Fibroblast of lung (primary cell): ENCODE results near the gene INPP5A. TPM values are rescaled to one million over a fixed set of nuclear protein-coding genes. Genes with fewer than 3 reads are reported as not detected.

Source experiments
- DNase-seq, 2 donors: peaks; one replicate each; pipeline versions ENCODE4 v3.0.0 to v3.0.0-alpha.2; 2010; ENCODE audit warnings: low read depth in 2 of 2
- H2AFZ ChIP-seq: 2 replicates; pipeline ENCODE4 v1.5.1; 2012; ENCODE audit warnings: low read length, control low read depth, inconsistent platforms
- H3K27ac ChIP-seq: 2 replicates; pipeline ENCODE4 v1.5.1; 2011; ENCODE audit warnings: low read length, control low read depth; ENCODE audit not compliant: insufficient read depth
- H3K27me3 ChIP-seq: 2 replicates; pipeline ENCODE4 v1.5.1; 2011; ENCODE audit warnings: mild to moderate bottlenecking, low read length; ENCODE audit not compliant: control insufficient read depth, insufficient read depth
- H3K36me3 ChIP-seq: 2 replicates; pipeline ENCODE4 v1.5.1; 2011; ENCODE audit warnings: low read length; ENCODE audit not compliant: control insufficient read depth, insufficient read depth
- H3K4me1 ChIP-seq: 2 replicates; pipeline ENCODE4 v1.5.1; 2011; ENCODE audit warnings: low read length; ENCODE audit not compliant: control insufficient read depth, insufficient read depth; ENCODE audit errors: extremely low read depth
- H3K4me2 ChIP-seq: 2 replicates; pipeline ENCODE4 v1.5.1; 2011; ENCODE audit warnings: low read length, control low read depth; ENCODE audit not compliant: insufficient read depth; ENCODE audit errors: extremely low read depth
- H3K4me3 ChIP-seq, 4 experiments: fragments of 200-600 bp in 1 of 4; sonication (generic) in 1 of 4; replicated peaks in 1 of 4; 2 replicates each; pipeline ENCODE4 v1.5.1; 2011 to 2016; ENCODE audit warnings: low read length in 4 of 4, low read depth in 3 of 4, mild to moderate bottlenecking in 3 of 4, control low read depth in 2 of 4, inconsistent platforms in 1 of 4, mixed read lengths in 1 of 4; ENCODE audit not compliant: insufficient read depth in 1 of 4; ENCODE audit errors: control extremely low read depth in 1 of 4
- H3K79me2 ChIP-seq: 2 replicates; pipeline ENCODE4 v1.5.1; 2012; ENCODE audit warnings: mild to moderate bottlenecking, low read length, inconsistent platforms; ENCODE audit not compliant: control insufficient read depth, insufficient read depth
- H3K9ac ChIP-seq: 2 replicates; pipeline ENCODE4 v1.5.1; 2011; ENCODE audit warnings: mild to moderate bottlenecking, low read length, control low read depth; ENCODE audit not compliant: insufficient read depth
- H3K9me3 ChIP-seq: 2 replicates; pipeline ENCODE4 v1.5.1; 2012; ENCODE audit warnings: low read depth, low read length; ENCODE audit not compliant: control insufficient read depth, insufficient read depth
- H4K20me1 ChIP-seq: 2 replicates; pipeline ENCODE4 v1.5.1; 2011; ENCODE audit warnings: low read length; ENCODE audit not compliant: control insufficient read depth, insufficient read depth; ENCODE audit errors: extremely low read depth
- EZH2 ChIP-seq: IDR thresholded peaks from 2 replicates; pipeline ENCODE4 v1.5.1; 2012; ENCODE audit warnings: low read length, control low read depth, mild to moderate bottlenecking; ENCODE audit errors: missing control alignments
- polyA plus RNA-seq, 2 donors: library from polyadenylated mRNA; depleted of rRNA in 1 of 2; stranded (reverse) in 1 of 2; unstranded in 1 of 2; fragments of >200 nt; gene quantifications; 2 replicates each; pipeline ENCODE4 v1.2.1, GENCODE V29; 2011 to 2012; ENCODE audit warnings: missing spikeins in 1 of 2
- total RNA-seq: library from RNA; depleted of rRNA; stranded (reverse); fragments of >200 nt; gene quantifications from 2 replicates; pipeline ENCODE4 v1.2.1, GENCODE V29; 2014
- TF ChIP-seq, protein P1 (sequence below), 2 donors: IDR thresholded peaks in 1 of 2; conservative IDR thresholded peaks in 1 of 2; 1 replicate in 1 of 2; 2 replicates in 1 of 2; pipeline ENCODE4 v1.5.1; 2011 to 2012; ENCODE audit warnings: low read length in 2 of 2, control low read depth in 1 of 2, inconsistent platforms in 1 of 2, low read depth in 1 of 2, mild to moderate bottlenecking in 1 of 2

Gene INPP5A
- total and polyA plus RNA-seq, 2 donors (not counting 1 experiment from before 2014, with no cell fraction given), result 24.6 to 39.9 TPM

DNA sequence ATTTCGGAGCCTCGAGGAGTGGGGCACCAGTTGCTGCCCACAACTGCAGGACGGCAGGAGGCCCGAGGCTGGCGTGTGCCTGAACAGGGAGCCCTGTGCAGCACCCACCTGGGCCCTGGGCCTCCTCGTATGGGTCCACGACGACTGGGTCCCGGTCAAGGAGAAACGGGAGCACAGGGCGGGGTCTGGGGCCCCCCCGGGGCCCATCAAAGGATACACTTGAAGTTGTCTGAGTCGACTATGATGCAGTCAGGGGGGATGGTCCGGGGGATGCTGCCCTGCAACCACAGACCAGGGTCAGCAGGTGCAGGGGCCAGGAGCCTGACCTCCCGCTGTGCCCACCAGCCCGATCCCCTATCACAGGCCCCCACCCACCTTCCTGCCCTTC is 276.9 kb downstream of the INPP5A start:
- TF ChIP-seq, protein P1, sequence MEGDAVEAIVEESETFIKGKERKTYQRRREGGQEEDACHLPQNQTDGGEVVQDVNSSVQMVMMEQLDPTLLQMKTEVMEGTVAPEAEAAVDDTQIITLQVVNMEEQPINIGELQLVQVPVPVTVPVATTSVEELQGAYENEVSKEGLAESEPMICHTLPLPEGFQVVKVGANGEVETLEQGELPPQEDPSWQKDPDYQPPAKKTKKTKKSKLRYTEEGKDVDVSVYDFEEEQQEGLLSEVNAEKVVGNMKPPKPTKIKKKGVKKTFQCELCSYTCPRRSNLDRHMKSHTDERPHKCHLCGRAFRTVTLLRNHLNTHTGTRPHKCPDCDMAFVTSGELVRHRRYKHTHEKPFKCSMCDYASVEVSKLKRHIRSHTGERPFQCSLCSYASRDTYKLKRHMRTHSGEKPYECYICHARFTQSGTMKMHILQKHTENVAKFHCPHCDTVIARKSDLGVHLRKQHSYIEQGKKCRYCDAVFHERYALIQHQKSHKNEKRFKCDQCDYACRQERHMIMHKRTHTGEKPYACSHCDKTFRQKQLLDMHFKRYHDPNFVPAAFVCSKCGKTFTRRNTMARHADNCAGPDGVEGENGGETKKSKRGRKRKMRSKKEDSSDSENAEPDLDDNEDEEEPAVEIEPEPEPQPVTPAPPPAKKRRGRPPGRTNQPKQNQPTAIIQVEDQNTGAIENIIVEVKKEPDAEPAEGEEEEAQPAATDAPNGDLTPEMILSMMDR (conservative IDR thresholded peaks at IDR 0.05 in 1 of 2, IDR thresholded peaks at IDR 0.05 in 1 of 2; ENCODE audit: low read depth in 1 of 2, low read length in 2 of 2), result no peak
- TF ChIP-seq EZH2, result no peak

GRCh38 chr10:132815168-132815857 is 277.7 kb downstream of the INPP5A start:
- Histone ChIP-seq H3K4me2 (no peak overlapping the region), H3K9ac (no peak overlapping the region), H4K20me1 (no peaks in the 10 kb centered on the region), H3K9me3 (no peaks in the 10 kb centered on the region), H3K4me1 (no peaks in the 10 kb centered on the region), H3K27me3 (no peaks in the 10 kb centered on the region), H3K79me2 (no peaks in the 10 kb centered on the region), H3K36me3 (no peaks in the 10 kb centered on the region), H2AFZ (no peak overlapping the region), H3K27ac (no peak overlapping the region), H3K4me3 (no peak overlapping the region)
- DNase-seq, result no peak
- TF ChIP-seq, protein P1 (conservative IDR thresholded peaks at IDR 0.05 in 1 of 2, IDR thresholded peaks at IDR 0.05 in 1 of 2; ENCODE audit: low read depth in 1 of 2, low read length in 2 of 2), result no peak
- no peak for TF ChIP-seq EZH2

More for the DNA sequence above, 276.9 kb downstream of the INPP5A start:
- Histone ChIP-seq H4K20me1 (no peaks in the 10 kb centered on the region), H3K4me3 (no peak overlapping the region), H3K9me3 (no peaks in the 10 kb centered on the region), H2AFZ (no peak overlapping the region), H3K9ac (no peak overlapping the region), H3K27me3 (no peaks in the 10 kb centered on the region), H3K4me2 (no peak overlapping the region), H3K36me3 (no peaks in the 10 kb centered on the region), H3K4me1 (no peaks in the 10 kb centered on the region), H3K79me2 (no peaks in the 10 kb centered on the region), H3K27ac (no peak overlapping the region)
- no peak for DNase-seq

DNA sequence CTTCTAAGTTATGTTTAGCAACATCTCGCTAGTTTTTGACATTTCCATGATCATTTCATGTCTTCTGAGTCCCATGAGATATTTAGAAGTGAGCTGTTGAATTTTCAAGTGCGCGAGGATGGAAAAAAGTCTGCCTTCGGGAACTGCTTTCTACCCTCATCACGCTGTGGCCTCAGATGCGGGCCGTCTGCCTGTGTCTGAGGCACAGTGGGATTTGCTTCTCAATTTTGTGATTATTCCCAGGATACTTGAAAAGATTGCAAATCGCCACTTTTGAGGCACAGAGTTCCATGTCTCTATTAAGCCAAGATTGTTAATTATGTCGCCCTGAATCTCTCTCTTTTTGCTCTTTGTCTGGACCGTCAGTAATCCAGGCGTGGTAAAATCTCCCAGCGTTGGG is 279.1 kb downstream of the INPP5A start:
- Histone ChIP-seq H4K20me1 (no peaks in the 10 kb centered on the region), H3K4me3 (no peak overlapping the region), H3K4me1 (no peaks in the 10 kb centered on the region), H3K27ac (no peak overlapping the region), H3K36me3 (no peaks in the 10 kb centered on the region), H3K79me2 (no peaks in the 10 kb centered on the region), H2AFZ (no peak overlapping the region), H3K27me3 (no peaks in the 10 kb centered on the region), H3K9me3 (no peaks in the 10 kb centered on the region), H3K9ac (no peak overlapping the region), H3K4me2 (no peak overlapping the region)
- DNase-seq, result no peak
- TF ChIP-seq, protein P1 (conservative IDR thresholded peaks at IDR 0.05 in 1 of 2, IDR thresholded peaks at IDR 0.05 in 1 of 2; ENCODE audit: low read depth in 1 of 2, low read length in 2 of 2), result no peak
- no peak for TF ChIP-seq EZH2
